Middle frontal gyrus (tissue), 1 donor: ENCODE data around the gene DNPH1.

ENCODE experiments used
- DNase-seq: peaks from one replicate; pipeline ENCODE4 v3.0.0-alpha.2; 2015; ENCODE audit warnings: low spot score; ENCODE audit errors: extremely low spot score

DNPH1 gene

DNA sequence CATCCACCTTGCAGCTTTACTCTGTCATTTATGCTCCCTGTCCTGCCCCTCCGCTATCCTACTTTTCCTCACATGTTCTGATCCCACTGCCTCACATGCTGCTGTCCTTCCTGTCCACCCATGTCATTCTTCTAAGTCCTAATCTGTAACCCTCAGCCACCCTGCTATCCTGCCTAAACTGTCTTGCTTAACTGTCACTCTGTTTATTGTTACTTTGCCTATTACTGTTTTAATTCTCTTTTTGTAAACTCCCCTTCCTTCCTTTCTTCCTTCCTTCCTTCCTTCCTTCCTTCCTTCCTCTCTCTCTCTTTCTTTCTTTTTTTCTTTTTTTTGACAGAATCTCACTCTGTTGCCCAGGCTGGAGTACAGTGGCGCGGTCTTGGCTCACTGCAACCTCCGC lies 45.8 kb downstream of the DNPH1 start:
- no peak for DNase-seq

DNA sequence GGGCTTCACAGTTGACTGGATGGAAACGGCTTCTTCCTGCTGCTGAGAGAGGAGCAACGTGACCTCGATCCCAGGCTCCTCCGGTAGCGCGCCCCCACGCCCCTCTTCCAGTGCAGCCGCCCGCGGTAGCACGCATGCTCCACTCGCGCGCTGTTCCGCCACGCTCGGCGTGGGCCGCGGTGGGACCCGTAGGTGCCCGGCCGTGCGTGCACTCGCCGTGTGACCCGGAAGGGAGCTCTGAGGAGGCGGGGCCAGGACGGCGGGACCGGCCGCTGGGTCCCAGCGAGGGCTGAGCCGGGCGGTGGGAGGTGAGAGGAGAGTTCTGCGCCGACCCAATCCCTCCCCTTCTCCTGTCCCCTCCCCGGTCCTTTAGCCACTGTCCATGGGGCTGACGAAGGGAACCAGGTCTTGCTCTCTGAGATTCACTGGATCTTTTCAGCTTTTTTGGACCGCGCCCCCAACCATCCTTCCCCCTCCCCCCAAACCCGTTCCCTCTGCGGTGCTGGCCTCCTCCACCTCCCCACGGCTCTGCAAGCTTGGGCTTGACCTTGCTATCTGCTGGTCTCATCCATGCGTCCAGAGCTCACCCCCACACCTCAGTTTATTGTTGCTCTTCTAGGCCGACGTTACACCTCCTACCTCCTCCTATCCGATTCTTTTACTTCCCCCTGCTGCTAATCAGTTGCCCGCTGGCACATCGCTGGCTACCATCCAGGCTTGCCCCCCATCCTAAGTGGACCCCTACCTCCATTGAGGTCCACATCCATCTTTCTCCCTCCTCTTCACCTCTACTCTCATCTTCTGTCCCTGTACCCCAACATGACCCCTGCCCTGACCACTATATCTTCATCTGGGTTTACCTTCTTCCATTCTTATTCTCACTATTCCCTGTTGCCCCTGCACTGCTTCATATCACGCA lies 47.1 kb downstream of the DNPH1 start, which contains the start of gene CUL9:
CUL9 (plus strand) TSS at position 255 of the 919 bp plus-strand sequence. CDS start 2,115 bp downstream, outside the sequence.
- DNase-seq = peak; percentile 82

DNA sequence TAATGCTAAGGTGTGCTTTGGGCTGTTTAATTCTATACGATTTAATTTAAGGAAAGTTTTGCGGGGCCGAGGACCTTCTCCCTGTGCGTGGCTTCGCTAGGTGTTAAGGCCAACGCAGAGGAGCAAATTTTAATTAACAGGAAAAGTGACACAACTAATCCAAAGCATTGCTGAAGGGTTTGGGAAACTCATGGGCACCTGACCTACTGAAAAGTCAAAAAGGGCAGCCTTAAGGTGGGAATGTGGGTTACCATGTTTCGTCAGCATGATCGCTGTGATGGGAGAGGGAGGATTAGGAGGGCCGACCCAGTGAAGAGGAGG lies 47.7 kb downstream of the DNPH1 start:
- no peak for DNase-seq

DNA sequence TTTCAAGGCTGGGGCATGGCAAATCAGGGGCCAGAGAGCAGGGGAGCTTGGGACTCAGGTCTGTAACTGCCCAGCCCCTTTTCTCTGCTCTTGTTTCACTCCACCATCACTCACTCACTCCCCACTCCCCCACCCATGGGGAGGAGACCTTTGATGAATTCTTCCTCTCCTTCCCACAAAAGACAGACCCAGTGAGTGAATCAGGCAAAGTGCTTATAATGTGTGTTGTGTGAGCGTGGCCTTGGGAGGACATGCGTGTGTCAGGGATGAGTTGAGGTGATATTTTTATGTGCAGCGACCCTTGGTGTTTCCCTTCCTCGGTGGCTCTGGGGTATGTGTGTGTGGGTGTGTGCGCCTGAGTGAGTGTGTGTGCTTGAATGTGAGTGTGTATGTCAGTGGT lies 48.3 kb downstream of the DNPH1 start:
- no peak for DNase-seq

DNA sequence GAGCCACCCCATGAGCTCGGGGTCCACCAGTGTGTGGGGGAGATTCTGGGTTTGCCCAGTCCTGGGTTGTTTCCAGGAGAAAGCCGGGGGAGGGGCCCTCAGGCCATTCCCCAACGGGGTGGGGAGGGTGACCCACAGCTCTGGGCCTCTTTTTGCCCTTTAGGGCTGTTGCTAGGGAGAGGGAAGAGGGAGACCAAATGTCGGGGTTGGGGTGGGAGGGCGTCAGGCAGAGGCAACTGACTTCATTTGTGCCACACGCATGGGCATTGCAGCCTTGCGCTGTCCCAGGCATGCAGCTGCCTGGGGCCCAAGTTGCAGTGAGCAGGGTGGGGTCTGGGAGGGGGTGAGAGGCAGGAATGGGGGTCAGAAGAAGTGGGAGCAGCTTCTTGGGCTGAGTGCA lies 49.2 kb downstream of the DNPH1 start:
- DNase-seq = no peak

DNA sequence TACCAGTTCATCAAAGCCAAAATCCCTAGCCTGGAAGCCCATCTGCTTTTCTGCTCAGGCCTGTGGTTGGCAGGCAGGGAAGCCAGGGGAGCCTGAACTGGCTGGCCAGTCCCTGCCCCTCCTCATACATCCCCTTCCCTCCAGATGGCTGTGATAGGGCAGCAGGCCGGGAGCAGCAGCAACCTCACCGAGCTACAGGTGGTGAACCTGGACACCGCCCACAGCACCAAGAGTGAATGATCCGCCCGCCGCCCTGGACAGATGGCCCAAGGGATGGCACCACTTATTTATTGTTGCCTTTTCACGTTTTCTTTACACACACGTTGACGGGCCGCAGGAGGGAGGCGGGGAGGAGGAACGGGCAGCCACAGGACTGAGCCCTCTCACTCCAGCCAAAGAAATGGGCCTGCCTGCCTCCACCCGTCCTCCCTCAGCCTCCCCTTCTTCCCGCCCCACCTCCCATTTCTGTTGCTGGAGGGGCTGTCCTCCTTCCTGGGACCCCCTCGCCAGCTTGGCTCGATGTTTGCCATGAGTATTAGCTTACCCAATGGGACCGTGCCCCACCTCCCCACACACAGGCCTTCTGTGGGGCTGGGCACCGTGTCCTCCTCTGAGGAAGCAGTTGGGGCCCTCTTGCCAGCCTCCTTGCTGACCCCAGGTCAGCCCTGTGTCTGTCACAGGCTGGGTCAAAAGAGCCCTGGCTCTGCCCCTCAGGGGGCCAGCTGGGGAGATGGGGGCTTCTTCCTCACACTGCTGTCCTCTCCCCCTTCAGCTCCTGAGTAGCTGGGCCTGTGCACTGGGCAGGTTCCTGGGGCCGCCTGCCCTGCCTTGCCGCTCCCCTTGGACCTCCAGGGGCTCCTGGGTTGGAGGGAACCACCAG lies 50.1 kb downstream of the DNPH1 start:
- DNase-seq = no peak

DNA sequence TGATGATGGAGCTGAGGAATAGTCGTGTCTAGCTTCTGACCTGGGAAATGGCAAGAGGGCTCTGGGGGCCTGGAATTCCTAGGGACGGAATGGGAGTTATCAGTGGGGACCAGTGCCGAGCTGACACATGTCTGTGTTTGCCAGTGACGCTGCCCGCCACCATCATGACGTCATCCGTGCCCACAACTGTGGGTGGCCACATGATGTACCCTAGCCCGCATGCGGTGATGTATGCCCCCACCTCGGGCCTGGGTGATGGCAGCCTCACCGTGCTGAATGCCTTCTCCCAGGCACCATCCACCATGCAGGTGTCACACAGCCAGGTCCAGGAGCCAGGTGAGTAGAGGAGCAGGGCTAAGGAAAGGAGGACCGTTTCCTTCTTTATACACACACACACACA lies 51.1 kb downstream of the DNPH1 start:
- DNase-seq = no peak

DNA sequence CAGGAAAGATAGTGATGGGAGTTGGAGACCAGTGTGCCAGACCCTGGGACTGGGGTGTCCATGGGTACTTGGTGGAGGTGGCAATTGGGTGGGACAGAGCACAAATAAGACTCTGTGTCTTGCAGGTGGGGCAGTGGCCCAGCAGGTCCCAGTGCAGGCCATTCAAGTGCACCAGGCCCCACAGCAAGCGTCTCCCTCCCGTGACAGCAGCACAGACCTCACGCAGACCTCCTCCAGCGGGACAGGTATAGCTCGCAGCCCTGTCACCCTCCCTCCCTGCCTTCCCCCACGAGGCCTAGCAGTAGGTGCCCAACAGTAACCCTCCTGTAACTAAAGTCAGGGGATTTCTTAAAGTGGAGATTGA lies 52.9 kb downstream of the DNPH1 start:
- no peak for DNase-seq

DNA sequence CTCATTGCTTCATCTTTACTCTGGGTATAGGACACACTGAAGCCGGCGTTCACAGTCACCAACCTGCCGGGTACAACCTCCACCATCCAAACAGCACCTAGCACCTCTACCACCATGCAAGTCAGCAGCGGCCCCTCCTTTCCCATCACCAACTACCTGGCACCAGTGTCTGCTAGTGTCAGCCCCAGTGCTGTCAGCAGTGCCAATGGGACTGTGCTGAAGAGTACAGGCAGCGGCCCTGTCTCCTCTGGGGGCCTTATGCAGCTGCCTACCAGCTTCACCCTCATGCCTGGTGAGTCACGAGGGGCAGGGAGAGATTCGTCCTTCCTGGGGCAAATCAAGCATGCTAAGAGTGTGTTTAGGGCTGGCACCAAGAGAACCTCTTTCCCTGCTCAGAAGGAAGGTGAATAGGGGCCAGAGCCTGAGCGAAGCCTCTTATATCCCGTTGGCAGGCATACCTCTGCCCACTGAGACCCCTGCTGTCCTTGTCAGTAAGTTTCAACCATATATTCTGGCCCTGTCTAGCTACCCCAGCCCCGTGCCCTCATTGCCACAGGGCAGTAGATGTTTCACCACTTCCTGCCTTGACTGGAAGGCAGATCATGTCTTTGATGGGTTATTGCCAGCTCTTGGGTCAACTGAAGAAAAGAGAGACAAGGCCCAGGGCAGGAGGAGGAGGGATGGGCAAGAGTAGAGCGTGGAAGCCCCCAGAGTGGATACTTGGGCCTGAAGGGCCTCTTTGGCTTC lies 53.4 kb downstream of the DNPH1 start:
- DNase-seq = no peak
